ENCODE results near the gene ARHGAP9.
"Not testable (repeated sequence)": the region's sequence is repeated elsewhere in the genome, so short reads cannot be mapped to it uniquely, and the experiment has no call there.

The ARHGAP9 gene

GRCh38 chr12:57517718-57518117 lies 38.1 kb upstream of the ARHGAP9 start:
- DNase-seq (ENCODE audit: low read depth, low spot score), result not testable (repeated sequence)

- no peak for DNase-seq (ENCODE audit: low read depth, low spot score)
Measured at GRCh38 chr12:57517187-57517586, 37.5 kb upstream of the ARHGAP9 start.

- no peak for DNase-seq (ENCODE audit: low read depth, low spot score)
Measured at GRCh38 chr12:57516617-57517153, 37.0 kb upstream of the ARHGAP9 start.

- DNase-seq (ENCODE audit: low read depth, low spot score), result no peak
Measured at GRCh38 chr12:57515934-57516541, 36.4 kb upstream of the ARHGAP9 start.

GRCh38 chr12:57515408-57515933 lies 35.8 kb upstream of the ARHGAP9 start:
- DNase-seq (ENCODE audit: low read depth, low spot score), result no peak

GRCh38 chr12:57514720-57515407 lies 35.2 kb upstream of the ARHGAP9 start:
- no peak for DNase-seq (ENCODE audit: low read depth, low spot score)

GRCh38 chr12:57514246-57514645 lies 34.6 kb upstream of the ARHGAP9 start:
- DNase-seq (ENCODE audit: low read depth, low spot score), result not testable (repeated sequence)

- DNase-seq (ENCODE audit: low read depth, low spot score), result not testable (repeated sequence)
Measured at GRCh38 chr12:57513677-57514076, 34.0 kb upstream of the ARHGAP9 start.

GRCh38 chr12:57513266-57513665 lies 33.6 kb upstream of the ARHGAP9 start:
- no peak for DNase-seq (ENCODE audit: low read depth, low spot score)

- DNase-seq (ENCODE audit: low read depth, low spot score), result no peak
Measured at GRCh38 chr12:57512665-57513064, 33.0 kb upstream of the ARHGAP9 start.

- DNase-seq (ENCODE audit: low read depth, low spot score), result no peak
Measured at GRCh38 chr12:57511588-57512325, 32.1 kb upstream of the ARHGAP9 start.

- DNase-seq (ENCODE audit: low read depth, low spot score), result no peak
Measured at GRCh38 chr12:57511161-57511560, 31.5 kb upstream of the ARHGAP9 start.

GRCh38 chr12:57507796-57508195 lies 28.1 kb upstream of the ARHGAP9 start:
- DNase-seq (ENCODE audit: low read depth, low spot score), result not testable (repeated sequence)

- not testable (repeated sequence) for DNase-seq (ENCODE audit: low read depth, low spot score)
Measured at GRCh38 chr12:57506541-57506940, 26.9 kb upstream of the ARHGAP9 start.

- not testable (repeated sequence) for DNase-seq (ENCODE audit: low read depth, low spot score)
Measured at GRCh38 chr12:57502311-57502969, 22.8 kb upstream of the ARHGAP9 start.

GRCh38 chr12:57500213-57500612 lies 20.5 kb upstream of the ARHGAP9 start:
- no peak for DNase-seq (ENCODE audit: low read depth, low spot score)

- DNase-seq (ENCODE audit: low read depth, low spot score), result no peak
Measured at GRCh38 chr12:57498571-57498970, 18.9 kb upstream of the ARHGAP9 start.

- no peak for DNase-seq (ENCODE audit: low read depth, low spot score)
Measured at GRCh38 chr12:57498132-57498502, 18.5 kb upstream of the ARHGAP9 start.

GRCh38 chr12:57497223-57498131 lies 17.8 kb upstream of the ARHGAP9 start:
- no peak for DNase-seq (ENCODE audit: low read depth, low spot score)

GRCh38 chr12:57496822-57497221 lies 17.2 kb upstream of the ARHGAP9 start:
- DNase-seq (ENCODE audit: low read depth, low spot score), result no peak
